ENCODE data around the gene LRIT1. TPM values are rescaled to one million over a fixed set of nuclear protein-coding genes. Genes with fewer than 3 reads are reported as not detected.

LRIT1 gene
- total RNA-seq, 1 experiment from 2014 or later, result not detected

- TF ChIP-seq ATF3 (IDR thresholded peaks at IDR 0.05) (no peak), SIN3A (IDR thresholded peaks at IDR 0.05; ENCODE audit: low read depth) (no peak), ZNF274 (IDR thresholded peaks at IDR 0.05; ENCODE audit: low read depth, low read length) (no peak)
Measured at GRCh38 chr10:84226616-84227015, 14.7 kb downstream of the LRIT1 start (continued).

- Histone ChIP-seq H3K27ac (ENCODE audit: low read depth, low read length) (no peak within 1 kb of the TSS), H3K36me3 (ENCODE audit: control insufficient read depth in 1 of 2, insufficient read depth in 2 of 2, low read length in 2 of 2) (no peaks in the 10 kb centered on the region), H3K4me2 (ENCODE audit: low read length) (no peak within 1 kb of the TSS), H3K27me3 (ENCODE audit: insufficient read depth, low read length) (peaks cover 40% of the 10 kb centered on the region), H3K9me3 (ENCODE audit: control insufficient read depth in 1 of 2, insufficient read depth in 1 of 2, low read depth in 1 of 2, low read length in 2 of 2) (no peaks in the 10 kb centered on the region), H3K4me1 (ENCODE audit: control insufficient read depth in 1 of 2, insufficient read depth in 2 of 2, low read length in 2 of 2) (no peaks in the 10 kb centered on the region), H3K9me2 (ENCODE audit: insufficient read depth) (no peaks in the 10 kb centered on the region), H3K4me3 (replicated peaks in 1 of 2; ENCODE audit: low read depth in 1 of 2, low read length in 2 of 2) (no peak within 1 kb of the TSS), H4K20me1 (ENCODE audit: insufficient read depth) (no peaks in the 10 kb centered on the region), H3K79me2 (ENCODE audit: insufficient read depth, low read length) (no peaks in the 10 kb centered on the region), H3K9ac (ENCODE audit: low read length) (no peak within 1 kb of the TSS), H2AFZ (ENCODE audit: low read depth, low read length, poor library complexity, severe bottlenecking) (no peak within 1 kb of the TSS)
- ChIA-PET POLR2A (no interaction called here), CTCF (no interaction called here), RAD21 (ENCODE audit: low non-redundant PET in 1 of 2, low total read pairs in 2 of 2, uncharacterized antibody in 2 of 2, unreplicated experiment in 2 of 2) (no interaction called here)
- BruUV-seq (replicated peaks), result no TSS peak
- TF ChIP-seq ELF1 (IDR thresholded peaks at IDR 0.05; ENCODE audit: borderline replicate concordance, low read depth) (no peak), CTCF (IDR thresholded peaks at IDR 0.05 in 2 of 3, conservative IDR thresholded peaks at IDR 0.05 in 1 of 3; ENCODE audit: borderline replicate concordance in 1 of 3, insufficient read depth in 1 of 3, low read depth in 2 of 3, low read length in 2 of 3) (no peak), EGR1 (IDR thresholded peaks at IDR 0.05; ENCODE audit: low read depth) (no peak), YY1 (IDR thresholded peaks at IDR 0.05; ENCODE audit: extremely low read depth, insufficient replicate concordance, low read depth, low read length) (no peak), EZH2phosphoT487 (IDR thresholded peaks at IDR 0.05; ENCODE audit: borderline replicate concordance) (no peak), POLR2A (IDR thresholded peaks at IDR 0.05; ENCODE audit: borderline replicate concordance, extremely low read depth, insufficient read depth, insufficient read length) (no peak), ZNF274 (IDR thresholded peaks at IDR 0.05; ENCODE audit: low read depth, low read length) (no peak), JUND (IDR thresholded peaks at IDR 0.05) (no peak), SP1 (IDR thresholded peaks at IDR 0.05; ENCODE audit: low read depth) (no peak), EZH2 (IDR thresholded peaks at IDR 0.05) (no peak), FOSL1 (IDR thresholded peaks at IDR 0.05; ENCODE audit: low read depth) (no peak), ZBTB33 (IDR thresholded peaks at IDR 0.05; ENCODE audit: extremely low read depth, insufficient replicate concordance, low read length) (no peak), SIN3A (IDR thresholded peaks at IDR 0.05; ENCODE audit: low read depth) (no peak)
- intact Hi-C loops (cut with micrococcal nuclease), result no loop called here
- DNase-seq (ENCODE audit: low read depth, low spot score) (no peak), ATAC-seq (no peak)
Measured at GRCh38 chr10:84225427-84226173, 15.7 kb downstream of the LRIT1 start, which contains the start of gene LRIT2. Gene LRIT2, minus strand, starts transcription at chr10:84225544. Its CDS starts 24 bp downstream, at chr10:84225520.

Data from HCT116 (cell line).